HEK293 (cell line): ENCODE results near the gene ASCC1.

Experiments
- CTCF ChIA-PET: fragments of 350-600 bp; formaldehyde crosslinking; extraction: SDS; loops from one replicate; lab custom pipeline; 2021; ENCODE audit warnings: antibody characterized with exemption; lab: Yijun Ruan, JAX
- POLR2A ChIA-PET: fragments of 300-600 bp; formaldehyde crosslinking; extraction: SDS; loops from one replicate; lab custom pipeline; 2020; ENCODE audit warnings: antibody characterized with exemption, inconsistent platforms; lab: Yijun Ruan, JAX
- H3K27ac ChIP-seq: fragments of 200-500 bp; sonication (Bioruptor generic); 2 replicates; pipeline ENCODE4 v1.5.1; 2014; ENCODE audit warnings: low read depth, low read length, control low read depth, inconsistent platforms; ENCODE audit errors: extremely low read depth
- H3K36me3 ChIP-seq, 2 experiments: fragments of 200-500 bp in 1 of 2; sonication (Bioruptor generic) in 1 of 2; 1 replicate in 1 of 2; 2 replicates in 1 of 2; pipeline ENCODE4 v1.5.1; 2014 to 2017; ENCODE audit warnings: inconsistent platforms in 2 of 2, low read length in 2 of 2; ENCODE audit not compliant: control insufficient read depth in 2 of 2, insufficient read depth in 1 of 2
- H3K4me1 ChIP-seq: fragments of 200-500 bp; sonication (Bioruptor generic); 2 replicates; pipeline ENCODE4 v1.5.1; 2014; ENCODE audit warnings: mild to moderate bottlenecking, low read length, inconsistent platforms; ENCODE audit not compliant: control insufficient read depth, insufficient read depth
- H3K4me3 ChIP-seq: 2 replicates; pipeline ENCODE4 v1.5.1; 2011; ENCODE audit warnings: low read depth, mild to moderate bottlenecking, control low read depth, low read length, moderate library complexity
- H3K9me3 ChIP-seq: fragments of 200-500 bp; sonication (Bioruptor generic); 2 replicates; pipeline ENCODE4 v1.5.1; 2014; ENCODE audit warnings: low read depth, low read length, inconsistent platforms; ENCODE audit not compliant: control insufficient read depth, insufficient read depth
- GLI2 ChIP-seq: fragments of 450-650 bp; formaldehyde crosslinking; IDR thresholded peaks from 2 replicates; pipeline ENCODE4; 2017; ENCODE audit warnings: missing biosample characterization, missing genetic modification characterization, low read depth, borderline replicate concordance
- GLI4 ChIP-seq: fragments of 450-650 bp; formaldehyde crosslinking; IDR thresholded peaks from 2 replicates; pipeline ENCODE4 v1.5.1; 2016; ENCODE audit warnings: missing biosample characterization, missing genetic modification characterization
- GLIS2 ChIP-seq: fragments of 450-650 bp; formaldehyde crosslinking; IDR thresholded peaks from 2 replicates; pipeline ENCODE4 v1.5.1; 2016; ENCODE audit warnings: missing biosample characterization, missing genetic modification characterization
- KLF16 ChIP-seq: fragments of 450-650 bp; formaldehyde crosslinking; IDR thresholded peaks from 2 replicates; pipeline ENCODE4 v1.5.1; 2017; ENCODE audit warnings: missing biosample characterization, missing genetic modification characterization
- KLF17 ChIP-seq: fragments of 450-650 bp; formaldehyde crosslinking; IDR thresholded peaks from 2 replicates; pipeline ENCODE4 v1.5.1; 2016; ENCODE audit warnings: missing biosample characterization, missing genetic modification characterization
- REST ChIP-seq: fragments of 450-650 bp; formaldehyde crosslinking; IDR thresholded peaks from 2 replicates; pipeline ENCODE4 v1.5.1; 2016; ENCODE audit warnings: missing biosample characterization, missing genetic modification characterization
- SP7 ChIP-seq: fragments of 450-650 bp; formaldehyde crosslinking; IDR thresholded peaks from 2 replicates; pipeline ENCODE4 v1.5.1; 2016; ENCODE audit warnings: missing biosample characterization, missing genetic modification characterization
- ZBTB8A ChIP-seq: fragments of 450-650 bp; formaldehyde crosslinking; IDR thresholded peaks from 2 replicates; pipeline ENCODE4 v1.5.1; 2016; ENCODE audit warnings: missing biosample characterization, missing genetic modification characterization
- ZFP3 ChIP-seq: fragments of 450-650 bp; formaldehyde crosslinking; IDR thresholded peaks from 2 replicates; pipeline ENCODE4 v1.5.1; 2016; ENCODE audit warnings: low read depth, missing biosample characterization, missing genetic modification characterization
- ZNF133 ChIP-seq: fragments of 450-650 bp; formaldehyde crosslinking; IDR thresholded peaks from 2 replicates; pipeline ENCODE4 v1.5.1; 2016; ENCODE audit warnings: missing biosample characterization, missing genetic modification characterization
- ZNF155 ChIP-seq: fragments of 450-650 bp; formaldehyde crosslinking; IDR thresholded peaks from 2 replicates; pipeline ENCODE4 v1.5.1; 2016; ENCODE audit warnings: missing biosample characterization, missing genetic modification characterization
- ZNF184 ChIP-seq: fragments of 450-650 bp; IDR thresholded peaks from 2 replicates; pipeline ENCODE4 v1.5.1; 2018; ENCODE audit warnings: missing biosample characterization, mild to moderate bottlenecking, missing genetic modification characterization
- ZNF2 ChIP-seq: fragments of 450-650 bp; formaldehyde crosslinking; IDR thresholded peaks from 2 replicates; pipeline ENCODE4 v1.5.1; 2016; ENCODE audit warnings: missing biosample characterization, missing genetic modification characterization
- ZNF202 ChIP-seq: fragments of 450-650 bp; formaldehyde crosslinking; IDR thresholded peaks from 2 replicates; pipeline ENCODE4 v1.5.1; 2016; ENCODE audit warnings: missing biosample characterization, missing genetic modification characterization, borderline replicate concordance
- ZNF211 ChIP-seq: fragments of 450-650 bp; formaldehyde crosslinking; IDR thresholded peaks from 2 replicates; pipeline ENCODE4 v1.5.1; 2016; ENCODE audit warnings: low read depth, missing biosample characterization, missing genetic modification characterization
- ZNF23 ChIP-seq: fragments of 450-650 bp; formaldehyde crosslinking; IDR thresholded peaks from 2 replicates; pipeline ENCODE4 v1.5.1; 2016; ENCODE audit warnings: missing biosample characterization, missing genetic modification characterization, borderline replicate concordance
- ZNF366 ChIP-seq: fragments of 450-650 bp; formaldehyde crosslinking; conservative IDR thresholded peaks from 2 replicates; pipeline ENCODE4 v1.5.1; 2016; ENCODE audit warnings: missing biosample characterization, missing genetic modification characterization
- ZNF37A ChIP-seq: fragments of 450-650 bp; IDR thresholded peaks from 2 replicates; pipeline ENCODE4 v1.5.1; 2018; ENCODE audit warnings: missing biosample characterization, missing genetic modification characterization
- ZNF416 ChIP-seq: fragments of 450-650 bp; formaldehyde crosslinking; IDR thresholded peaks from 2 replicates; pipeline ENCODE4 v1.5.1; 2016; ENCODE audit warnings: missing biosample characterization, missing genetic modification characterization
- ZNF449 ChIP-seq: fragments of 450-650 bp; formaldehyde crosslinking; IDR thresholded peaks from 2 replicates; pipeline ENCODE4 v1.5.1; 2017; ENCODE audit warnings: missing biosample characterization, mild to moderate bottlenecking, missing genetic modification characterization, moderate library complexity
- ZNF488 ChIP-seq: fragments of 450-650 bp; formaldehyde crosslinking; IDR thresholded peaks from 2 replicates; pipeline ENCODE4 v1.5.1; 2016; ENCODE audit warnings: missing biosample characterization, missing genetic modification characterization
- ZNF513 ChIP-seq: fragments of 450-650 bp; IDR thresholded peaks from 2 replicates; pipeline ENCODE4 v1.5.1; 2018; ENCODE audit warnings: missing biosample characterization, missing genetic modification characterization
- ZNF514 ChIP-seq: fragments of 450-650 bp; formaldehyde crosslinking; IDR thresholded peaks from 2 replicates; pipeline ENCODE4 v1.5.1; 2016; ENCODE audit warnings: missing biosample characterization, missing genetic modification characterization
- ZNF558 ChIP-seq: fragments of 450-650 bp; formaldehyde crosslinking; IDR thresholded peaks from 2 replicates; pipeline ENCODE4 v1.5.1; 2016; ENCODE audit warnings: missing biosample characterization, missing genetic modification characterization
- ZNF624 ChIP-seq: fragments of 450-650 bp; formaldehyde crosslinking; IDR thresholded peaks from 2 replicates; pipeline ENCODE4 v1.5.1; 2017; ENCODE audit warnings: missing biosample characterization, missing genetic modification characterization
- ZNF670 ChIP-seq: fragments of 450-650 bp; formaldehyde crosslinking; IDR thresholded peaks from 2 replicates; pipeline ENCODE4 v1.5.1; 2016; ENCODE audit warnings: missing biosample characterization, missing genetic modification characterization, low read depth
- ZNF701 ChIP-seq: fragments of 450-650 bp; formaldehyde crosslinking; IDR thresholded peaks from 2 replicates; pipeline ENCODE4 v1.5.1; 2016; ENCODE audit warnings: missing biosample characterization, missing genetic modification characterization
- ZNF791 ChIP-seq: fragments of 450-650 bp; formaldehyde crosslinking; IDR thresholded peaks from 2 replicates; pipeline ENCODE4 v1.5.1; 2016; ENCODE audit warnings: missing biosample characterization, missing genetic modification characterization
- ZNF837 ChIP-seq: fragments of 450-650 bp; formaldehyde crosslinking; IDR thresholded peaks from 2 replicates; pipeline ENCODE4 v1.5.1; 2016; ENCODE audit warnings: missing biosample characterization, missing genetic modification characterization

The ASCC1 gene

GRCh38 chr10:72105710-72106109, 110.4 kb downstream of the ASCC1 start (continued):
- TF ChIP-seq REST (tag by site-specific recombination) (no peak), ZNF513 (tag by site-specific recombination) (no peak), GLIS2 (tag by site-specific recombination) (no peak), ZNF366 (tag by site-specific recombination) (no peak), ZNF701 (tag by site-specific recombination) (no peak), SP7 (tag by site-specific recombination) (no peak), ZBTB8A (no peak), ZNF2 (tag by site-specific recombination) (no peak), GLI4 (tag by site-specific recombination) (no peak), ZNF184 (tag by site-specific recombination) (no peak), ZNF202 (no peak), ZNF155 (tag by site-specific recombination) (no peak)

GRCh38 chr10:72105098-72105475, 111.0 kb downstream of the ASCC1 start:
- CTCF ChIA-PET, result no interaction called here
- no peak overlapping the region for H3K27ac ChIP-seq
- peaks cover 13% of the 10 kb centered on the region for H3K4me1 ChIP-seq
- no peak overlapping the region for H3K4me3 ChIP-seq
- H3K36me3 ChIP-seq, result peaks cover 0 to 16% of the 10 kb centered on the region in 2 experiments; a peak in 2 of 3 replicates
- H3K9me3 ChIP-seq, result no peaks in the 10 kb centered on the region
- POLR2A ChIA-PET, result interaction anchor here (0.5 kb wide), 1 partner anchor 15 kb away, joined by 3 read pairs; no protein-coding TSS in a partner anchor
- TF ChIP-seq ZNF791 (tag by site-specific recombination), result no peak
- no peak for TF ChIP-seq ZNF37A (tag by site-specific recombination)
- no peak for TF ChIP-seq ZNF558 (tag by site-specific recombination)
- no peak for TF ChIP-seq ZNF514
- TF ChIP-seq ZFP3 (tag by site-specific recombination), result no peak
- no peak for TF ChIP-seq ZNF670 (tag by site-specific recombination)
- TF ChIP-seq ZNF133, result no peak
- TF ChIP-seq ZNF416 (tag by site-specific recombination), result no peak
- no peak for TF ChIP-seq ZNF837
- TF ChIP-seq KLF17 (tag by site-specific recombination), result no peak
- no peak for TF ChIP-seq ZNF23 (tag by site-specific recombination)
- TF ChIP-seq GLI2 (tag by site-specific recombination), result no peak
- no peak for TF ChIP-seq ZNF449 (tag by site-specific recombination)
- no peak for TF ChIP-seq ZNF211 (tag by site-specific recombination)
- no peak for TF ChIP-seq ZNF624
- TF ChIP-seq KLF16 (tag by site-specific recombination), result no peak
- TF ChIP-seq ZNF488 (tag by site-specific recombination), result no peak
